ENCODE results near the gene ZP3.
"Not testable (repeated sequence)": the region's sequence is repeated elsewhere in the genome, so short reads cannot be mapped to it uniquely, and the experiment has no call there.

ZP3 gene
- total RNA-seq: 1.4 to 1.7 (median 1.5) reads per million in 3 experiments

- DNase-seq: no peak
These were observed at the start of gene ZP3 for GRCh38 chr7:76424413-76425111. Gene ZP3 (plus strand): TSS chr7:76424950. CDS start chr7:76424965, 15 bp downstream.

- DNase-seq: no peak
These were observed 49.5 kb upstream of the ZP3 start for GRCh38 chr7:76375251-76375650.

GRCh38 chr7:76377186-76377918, 47.4 kb upstream of the ZP3 start:
- no peak for DNase-seq

GRCh38 chr7:76380623-76380966, 44.2 kb upstream of the ZP3 start:
- no peak for DNase-seq

GRCh38 chr7:76381814-76382213, 42.9 kb upstream of the ZP3 start:
- no peak for DNase-seq

GRCh38 chr7:76383089-76383944, 41.4 kb upstream of the ZP3 start:
- no peak for DNase-seq

GRCh38 chr7:76386691-76387260, 38.0 kb upstream of the ZP3 start:
- DNase-seq: no peak

- DNase-seq: not testable (repeated sequence)
These were observed 37.0 kb upstream of the ZP3 start for GRCh38 chr7:76387789-76388188.

GRCh38 chr7:76390092-76390491, 34.7 kb upstream of the ZP3 start:
- DNase-seq: no peak

GRCh38 chr7:76392531-76393115, 32.1 kb upstream of the ZP3 start:
- DNase-seq: no peak

GRCh38 chr7:76393116-76394031, 31.4 kb upstream of the ZP3 start:
- DNase-seq: peak; percentile 88

- DNase-seq: no peak
These were observed 29.8 kb upstream of the ZP3 start for GRCh38 chr7:76394957-76395356.

- DNase-seq: not testable (repeated sequence)
These were observed 29.2 kb upstream of the ZP3 start for GRCh38 chr7:76395605-76395964.

GRCh38 chr7:76395965-76396726, 28.6 kb upstream of the ZP3 start:
- DNase-seq: no peak

- no peak for DNase-seq
These were observed 27.9 kb upstream of the ZP3 start for GRCh38 chr7:76396864-76397263.

GRCh38 chr7:76397409-76398183, 27.2 kb upstream of the ZP3 start:
- peak; percentile 62 for DNase-seq

- no peak for DNase-seq
These were observed 24.5 kb upstream of the ZP3 start for GRCh38 chr7:76400248-76400647.

GRCh38 chr7:76403097-76403496, 21.7 kb upstream of the ZP3 start:
- not testable (repeated sequence) for DNase-seq

GRCh38 chr7:76403780-76404494, 20.8 kb upstream of the ZP3 start:
- DNase-seq: no peak
